Parathyroid adenoma (tissue), 2 donors: ENCODE results near the gene PAIP2.

Experiments
- H2AFZ ChIP-seq: fragments of 300-600 bp; sonication (generic); one replicate; pipeline ENCODE4 v1.7.0; 2017; ENCODE audit warnings: antibody characterized with exemption, mild to moderate bottlenecking
- H3K27ac ChIP-seq: fragments of 300-600 bp; sonication (generic); one replicate; pipeline ENCODE4 v1.7.0; 2017
- H3K27me3 ChIP-seq: fragments of 300-600 bp; sonication (generic); one replicate; pipeline ENCODE4 v1.7.0; 2017; ENCODE audit warnings: low read length; ENCODE audit not compliant: control insufficient read depth, insufficient read depth
- H3K36me3 ChIP-seq: fragments of 300-600 bp; sonication (generic); one replicate; pipeline ENCODE4 v1.7.0; 2017; ENCODE audit warnings: low read length; ENCODE audit not compliant: control insufficient read depth, insufficient read depth
- H3K4me1 ChIP-seq: fragments of 300-600 bp; sonication (generic); one replicate; pipeline ENCODE4 v1.7.0; 2017; ENCODE audit warnings: control low read depth
- H3K4me2 ChIP-seq: fragments of 300-600 bp; sonication (generic); one replicate; pipeline ENCODE4 v1.7.0; 2017; ENCODE audit warnings: low read length
- H3K4me3 ChIP-seq: fragments of 300-600 bp; sonication (generic); one replicate; pipeline ENCODE4 v1.7.0; 2017; ENCODE audit warnings: low read depth, low read length
- H3K79me2 ChIP-seq: fragments of 300-600 bp; sonication (generic); one replicate; pipeline ENCODE4 v1.7.0; 2017; ENCODE audit warnings: control low read depth
- H3K9ac ChIP-seq: fragments of 300-600 bp; sonication (generic); one replicate; pipeline ENCODE4 v1.7.0; 2017; ENCODE audit warnings: mild to moderate bottlenecking
- H3K9me3 ChIP-seq: fragments of 300-600 bp; sonication (generic); one replicate; pipeline ENCODE4 v1.7.0; 2017; ENCODE audit warnings: low read length; ENCODE audit not compliant: control insufficient read depth
- TF ChIP-seq, protein P1 (sequence below): fragments of 300-600 bp; sonication (generic); IDR thresholded peaks from one replicate; pipeline ENCODE4 v1.7.0; 2017; ENCODE audit warnings: antibody characterized with exemption, mild to moderate bottlenecking
- donor health status: primary hyperparathyroidism.

PAIP2 gene

DNA sequence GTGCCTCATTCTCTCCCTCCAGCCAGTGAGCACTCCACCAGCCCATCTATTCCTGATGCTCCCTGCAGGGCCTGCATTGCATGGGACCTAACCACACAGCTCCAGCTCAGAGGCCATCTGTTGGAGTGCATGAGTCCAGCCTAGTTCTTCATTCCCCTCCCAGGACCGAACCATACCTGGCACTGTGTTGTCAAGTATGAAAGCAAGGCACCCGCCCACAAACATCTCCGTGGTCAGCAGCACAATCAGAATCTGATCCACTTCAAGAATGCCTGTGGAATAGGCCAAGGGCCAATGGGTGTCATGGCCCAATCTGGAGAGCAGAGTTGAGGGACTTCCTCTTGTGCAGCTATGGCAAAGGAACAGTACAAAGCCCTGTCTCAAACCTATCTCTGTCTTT, 35.6 kb downstream of the PAIP2 start:
- Histone ChIP-seq H3K36me3 (no peaks in the 10 kb centered on the region), H3K9me3 (no peaks in the 10 kb centered on the region), H3K79me2 (peaks cover 4% of the 10 kb centered on the region), H3K27ac (no peak overlapping the region), H3K4me2 (no peak overlapping the region), H3K4me3 (no peak overlapping the region), H3K9ac (no peak overlapping the region), H2AFZ (no peak overlapping the region), H3K27me3 (no peaks in the 10 kb centered on the region), H3K4me1 (peaks cover 14% of the 10 kb centered on the region)
- TF ChIP-seq, protein P1, sequence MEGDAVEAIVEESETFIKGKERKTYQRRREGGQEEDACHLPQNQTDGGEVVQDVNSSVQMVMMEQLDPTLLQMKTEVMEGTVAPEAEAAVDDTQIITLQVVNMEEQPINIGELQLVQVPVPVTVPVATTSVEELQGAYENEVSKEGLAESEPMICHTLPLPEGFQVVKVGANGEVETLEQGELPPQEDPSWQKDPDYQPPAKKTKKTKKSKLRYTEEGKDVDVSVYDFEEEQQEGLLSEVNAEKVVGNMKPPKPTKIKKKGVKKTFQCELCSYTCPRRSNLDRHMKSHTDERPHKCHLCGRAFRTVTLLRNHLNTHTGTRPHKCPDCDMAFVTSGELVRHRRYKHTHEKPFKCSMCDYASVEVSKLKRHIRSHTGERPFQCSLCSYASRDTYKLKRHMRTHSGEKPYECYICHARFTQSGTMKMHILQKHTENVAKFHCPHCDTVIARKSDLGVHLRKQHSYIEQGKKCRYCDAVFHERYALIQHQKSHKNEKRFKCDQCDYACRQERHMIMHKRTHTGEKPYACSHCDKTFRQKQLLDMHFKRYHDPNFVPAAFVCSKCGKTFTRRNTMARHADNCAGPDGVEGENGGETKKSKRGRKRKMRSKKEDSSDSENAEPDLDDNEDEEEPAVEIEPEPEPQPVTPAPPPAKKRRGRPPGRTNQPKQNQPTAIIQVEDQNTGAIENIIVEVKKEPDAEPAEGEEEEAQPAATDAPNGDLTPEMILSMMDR = no peak

GRCh38 chr5:139378101-139378825, 36.6 kb downstream of the PAIP2 start:
- Histone ChIP-seq H3K9ac (no peak overlapping the region), H3K79me2 (peaks cover 4% of the 10 kb centered on the region), H3K36me3 (no peaks in the 10 kb centered on the region), H3K9me3 (no peaks in the 10 kb centered on the region), H2AFZ (no peak overlapping the region), H3K4me2 (no peak overlapping the region), H3K27me3 (no peaks in the 10 kb centered on the region), H3K4me1 (peaks cover 21% of the 10 kb centered on the region), H3K27ac (no peak overlapping the region), H3K4me3 (no peak overlapping the region)
- TF ChIP-seq, protein P1 = no peak

DNA sequence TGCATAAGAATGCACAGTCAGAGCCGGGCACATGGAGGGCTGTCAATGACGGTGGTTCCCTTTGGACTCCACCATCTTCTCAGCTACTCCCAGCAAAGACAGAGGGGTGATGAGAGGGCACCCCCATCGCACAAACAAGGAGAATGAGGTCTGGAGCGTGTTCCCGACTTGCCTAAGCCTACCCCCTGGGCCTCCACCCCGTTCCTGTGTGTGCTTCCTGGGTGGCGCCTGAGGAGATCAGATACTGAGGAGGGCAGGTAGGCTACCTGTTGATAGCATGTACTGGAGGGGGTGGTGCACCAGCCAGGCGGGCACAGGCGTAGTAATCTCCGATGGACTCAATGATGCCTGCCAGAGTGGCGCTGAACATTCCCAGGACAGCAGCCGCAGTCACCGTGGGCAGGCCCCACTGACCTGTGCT, 37.3 kb downstream of the PAIP2 start:
- Histone ChIP-seq H3K4me2 (no peak overlapping the region), H3K27me3 (no peaks in the 10 kb centered on the region), H3K9me3 (no peaks in the 10 kb centered on the region), H3K9ac (no peak overlapping the region), H3K79me2 (peaks cover 4% of the 10 kb centered on the region), H3K4me3 (no peak overlapping the region), H3K27ac (no peak overlapping the region), H3K36me3 (no peaks in the 10 kb centered on the region), H3K4me1 (peaks cover 18% of the 10 kb centered on the region), H2AFZ (no peak overlapping the region)
- TF ChIP-seq, protein P1 = no peak

- no peak overlapping the region for H3K4me3 ChIP-seq
- H3K36me3 ChIP-seq = no peaks in the 10 kb centered on the region
- no peak overlapping the region for H3K4me2 ChIP-seq
- H3K27me3 ChIP-seq = no peaks in the 10 kb centered on the region
- TF ChIP-seq, protein P1 = no peak
- peaks cover 4% of the 10 kb centered on the region for H3K79me2 ChIP-seq
- H2AFZ ChIP-seq = no peak overlapping the region
- no peak overlapping the region for H3K27ac ChIP-seq
- peaks cover 16% of the 10 kb centered on the region for H3K4me1 ChIP-seq
- H3K9me3 ChIP-seq = no peaks in the 10 kb centered on the region
- H3K9ac ChIP-seq = no peak overlapping the region
Observed at GRCh38 chr5:139379626-139380449, 38.2 kb downstream of the PAIP2 start.
